Measurements from ENCODE around the gene COPRS. TPM values are rescaled to one million over a fixed set of nuclear protein-coding genes. Genes with fewer than 3 reads are reported as not detected.

Gene COPRS
- total RNA-seq, 1 experiment from 2014 or later = 52.4 TPM

DNA sequence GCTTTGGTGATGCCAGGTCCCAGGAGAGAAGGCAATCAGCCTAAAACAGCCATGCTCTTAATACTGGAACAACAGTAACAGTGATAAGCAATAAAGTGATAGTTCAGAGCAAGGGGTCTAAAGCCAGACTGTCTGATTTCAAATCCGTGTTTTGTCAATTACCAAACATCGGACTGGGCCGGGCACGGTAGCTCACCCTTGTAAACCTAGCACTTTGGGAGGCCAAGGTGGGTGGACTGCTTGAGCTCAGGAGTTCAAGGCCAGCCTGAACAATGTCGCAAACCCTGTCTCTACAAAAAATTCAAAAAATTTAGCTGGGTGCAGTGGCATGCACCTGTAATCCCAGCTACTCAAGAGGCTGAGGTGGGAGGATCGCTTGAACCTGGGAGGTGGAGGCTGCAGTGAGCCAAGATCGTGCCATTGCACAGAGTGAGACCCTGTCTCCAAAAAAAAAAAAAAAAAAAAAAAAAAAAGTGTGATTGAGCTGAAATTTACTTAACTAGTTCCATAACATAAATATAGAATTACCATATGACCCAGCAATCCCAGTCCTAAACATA, 5.1 kb downstream of the COPRS start:
- Histone ChIP-seq H2AFZ (ENCODE audit: low read depth, low read length, poor library complexity, severe bottlenecking) (no peak overlapping the region), H3K9me3 (ENCODE audit: control insufficient read depth in 1 of 2, insufficient read depth in 1 of 2, low read depth in 1 of 2, low read length in 2 of 2) (no peaks in the 10 kb centered on the region), H3K4me2 (ENCODE audit: low read length) (no peak overlapping the region), H3K27me3 (ENCODE audit: insufficient read depth, low read length) (no peaks in the 10 kb centered on the region), H3K9ac (ENCODE audit: low read length) (no peak overlapping the region), H3K36me3 (ENCODE audit: control insufficient read depth in 1 of 2, insufficient read depth in 2 of 2, low read length in 2 of 2) (peaks cover 4 to 14% of the 10 kb centered on the region in 2 experiments), H4K20me1 (ENCODE audit: insufficient read depth) (no peaks in the 10 kb centered on the region), H3K4me1 (ENCODE audit: control insufficient read depth in 1 of 2, insufficient read depth in 2 of 2, low read length in 2 of 2) (peaks cover 0 to 9% of the 10 kb centered on the region in 2 experiments; a peak in 2 of 4 replicates), H3K79me2 (ENCODE audit: insufficient read depth, low read length) (peaks cover 34% of the 10 kb centered on the region), H3K9me2 (ENCODE audit: insufficient read depth) (no peaks in the 10 kb centered on the region), H3K4me3 (replicated peaks in 1 of 2; ENCODE audit: low read depth in 1 of 2, low read length in 2 of 2) (no peak overlapping the region), H3K27ac (ENCODE audit: low read depth, low read length) (no peak overlapping the region)
- DNase-seq (ENCODE audit: low read depth, low spot score) = no peak
- POLR2A ChIA-PET = no interaction called here
- intact Hi-C loops (cut with micrococcal nuclease) = no loop called here
- no peak for TF ChIP-seq SRF (IDR thresholded peaks at IDR 0.05; ENCODE audit: low read depth)
- TF ChIP-seq YY1 (IDR thresholded peaks at IDR 0.05; ENCODE audit: extremely low read depth, insufficient replicate concordance, low read depth, low read length) = no peak
- no peak for TF ChIP-seq ELF1 (IDR thresholded peaks at IDR 0.05; ENCODE audit: borderline replicate concordance, low read depth)
- TF ChIP-seq POLR2AphosphoS5 (IDR thresholded peaks at IDR 0.05; ENCODE audit: low read depth, low read length) = no peak
- no peak for TF ChIP-seq FOSL1 (IDR thresholded peaks at IDR 0.05; ENCODE audit: low read depth)
- no TSS peak for BruUV-seq (replicated peaks)
- ATAC-seq = no peak
- RAD21 ChIA-PET (ENCODE audit: low non-redundant PET in 1 of 2, low total read pairs in 2 of 2, uncharacterized antibody in 2 of 2, unreplicated experiment in 2 of 2) = no interaction called here
- CTCF ChIA-PET = interaction anchor here (1.2 kb wide), 1 partner anchor 11 kb away, joined by 3 read pairs; no protein-coding TSS in a partner anchor

DNA sequence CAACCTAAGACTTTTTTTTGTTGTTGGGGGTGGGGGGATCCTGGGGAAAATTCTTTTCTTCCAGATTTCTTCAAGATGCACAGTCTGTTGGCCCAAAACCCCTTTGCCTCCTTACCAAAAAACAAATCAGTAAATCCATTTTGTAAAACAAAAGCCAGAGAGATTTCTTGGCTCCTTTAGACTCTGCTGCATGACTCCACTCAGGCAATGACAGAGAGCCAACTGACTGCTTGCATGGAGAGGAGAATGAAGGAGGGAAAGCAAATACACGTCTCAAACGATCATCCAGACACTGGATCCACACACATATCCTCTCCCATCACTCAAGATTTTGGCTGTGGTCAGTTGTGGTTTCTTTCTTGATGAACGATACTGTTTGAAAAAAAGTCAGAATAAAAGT, 13.8 kb downstream of the COPRS start:
- intact Hi-C loops (cut with micrococcal nuclease) = no loop called here
- no peak overlapping the region for H2AFZ ChIP-seq (ENCODE audit: low read depth, low read length, poor library complexity, severe bottlenecking)
- no TSS peak for BruUV-seq (replicated peaks)
- H3K4me3 ChIP-seq (replicated peaks in 1 of 2; ENCODE audit: low read depth in 1 of 2, low read length in 2 of 2) = no peak overlapping the region
- no peaks in the 10 kb centered on the region for H3K79me2 ChIP-seq (ENCODE audit: insufficient read depth, low read length)
- no peaks in the 10 kb centered on the region for H3K36me3 ChIP-seq (ENCODE audit: control insufficient read depth in 1 of 2, insufficient read depth in 2 of 2, low read length in 2 of 2)
- H3K9me2 ChIP-seq (ENCODE audit: insufficient read depth) = no peaks in the 10 kb centered on the region
- H3K9me3 ChIP-seq (ENCODE audit: control insufficient read depth in 1 of 2, insufficient read depth in 1 of 2, low read depth in 1 of 2, low read length in 2 of 2) = no peaks in the 10 kb centered on the region
- no peaks in the 10 kb centered on the region for H3K27me3 ChIP-seq (ENCODE audit: insufficient read depth, low read length)
- ATAC-seq (no peak), DNase-seq (ENCODE audit: low read depth, low spot score) (no peak)
- peaks cover 0 to 4% of the 10 kb centered on the region in 2 experiments; a peak in 1 of 4 replicates for H3K4me1 ChIP-seq (ENCODE audit: control insufficient read depth in 1 of 2, insufficient read depth in 2 of 2, low read length in 2 of 2)
- H3K27ac ChIP-seq (ENCODE audit: low read depth, low read length) = no peak overlapping the region
- ChIA-PET RAD21 (ENCODE audit: low non-redundant PET in 1 of 2, low total read pairs in 2 of 2, uncharacterized antibody in 2 of 2, unreplicated experiment in 2 of 2) (no interaction called here), POLR2A (no interaction called here), CTCF (interaction anchor here (0.7 kb wide), 1 partner anchor 56 kb away, joined by 3 read pairs; the partner anchor contains the start of gene UTP6)
- H3K9ac ChIP-seq (ENCODE audit: low read length) = no peak overlapping the region
- H4K20me1 ChIP-seq (ENCODE audit: insufficient read depth) = no peaks in the 10 kb centered on the region
- no peak overlapping the region for H3K4me2 ChIP-seq (ENCODE audit: low read length)
- TF ChIP-seq ZNF274 (IDR thresholded peaks at IDR 0.05; ENCODE audit: low read depth, low read length) (no peak), CEBPB (IDR thresholded peaks at IDR 0.05; ENCODE audit: low read depth) (no peak), SP1 (IDR thresholded peaks at IDR 0.05; ENCODE audit: low read depth) (no peak), POLR2AphosphoS5 (IDR thresholded peaks at IDR 0.05; ENCODE audit: low read depth, low read length) (no peak), EZH2 (IDR thresholded peaks at IDR 0.05) (no peak), ZFX (IDR thresholded peaks at IDR 0.05) (no peak), EZH2phosphoT487 (IDR thresholded peaks at IDR 0.05; ENCODE audit: borderline replicate concordance) (no peak), RAD21 (IDR thresholded peaks at IDR 0.05; ENCODE audit: low read depth) (no peak), CBX3 (IDR thresholded peaks at IDR 0.05; ENCODE audit: low read depth) (no peak), FOSL1 (IDR thresholded peaks at IDR 0.05; ENCODE audit: low read depth) (no peak)
- TF ChIP-seq, protein P1, sequence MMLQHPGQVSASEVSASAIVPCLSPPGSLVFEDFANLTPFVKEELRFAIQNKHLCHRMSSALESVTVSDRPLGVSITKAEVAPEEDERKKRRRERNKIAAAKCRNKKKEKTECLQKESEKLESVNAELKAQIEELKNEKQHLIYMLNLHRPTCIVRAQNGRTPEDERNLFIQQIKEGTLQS (IDR thresholded peaks at IDR 0.05) = no peak
- TF ChIP-seq, protein P2, sequence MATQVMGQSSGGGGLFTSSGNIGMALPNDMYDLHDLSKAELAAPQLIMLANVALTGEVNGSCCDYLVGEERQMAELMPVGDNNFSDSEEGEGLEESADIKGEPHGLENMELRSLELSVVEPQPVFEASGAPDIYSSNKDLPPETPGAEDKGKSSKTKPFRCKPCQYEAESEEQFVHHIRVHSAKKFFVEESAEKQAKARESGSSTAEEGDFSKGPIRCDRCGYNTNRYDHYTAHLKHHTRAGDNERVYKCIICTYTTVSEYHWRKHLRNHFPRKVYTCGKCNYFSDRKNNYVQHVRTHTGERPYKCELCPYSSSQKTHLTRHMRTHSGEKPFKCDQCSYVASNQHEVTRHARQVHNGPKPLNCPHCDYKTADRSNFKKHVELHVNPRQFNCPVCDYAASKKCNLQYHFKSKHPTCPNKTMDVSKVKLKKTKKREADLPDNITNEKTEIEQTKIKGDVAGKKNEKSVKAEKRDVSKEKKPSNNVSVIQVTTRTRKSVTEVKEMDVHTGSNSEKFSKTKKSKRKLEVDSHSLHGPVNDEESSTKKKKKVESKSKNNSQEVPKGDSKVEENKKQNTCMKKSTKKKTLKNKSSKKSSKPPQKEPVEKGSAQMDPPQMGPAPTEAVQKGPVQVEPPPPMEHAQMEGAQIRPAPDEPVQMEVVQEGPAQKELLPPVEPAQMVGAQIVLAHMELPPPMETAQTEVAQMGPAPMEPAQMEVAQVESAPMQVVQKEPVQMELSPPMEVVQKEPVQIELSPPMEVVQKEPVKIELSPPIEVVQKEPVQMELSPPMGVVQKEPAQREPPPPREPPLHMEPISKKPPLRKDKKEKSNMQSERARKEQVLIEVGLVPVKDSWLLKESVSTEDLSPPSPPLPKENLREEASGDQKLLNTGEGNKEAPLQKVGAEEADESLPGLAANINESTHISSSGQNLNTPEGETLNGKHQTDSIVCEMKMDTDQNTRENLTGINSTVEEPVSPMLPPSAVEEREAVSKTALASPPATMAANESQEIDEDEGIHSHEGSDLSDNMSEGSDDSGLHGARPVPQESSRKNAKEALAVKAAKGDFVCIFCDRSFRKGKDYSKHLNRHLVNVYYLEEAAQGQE (IDR thresholded peaks at IDR 0.05; ENCODE audit: low read depth) = no peak
- TF ChIP-seq, protein P3, sequence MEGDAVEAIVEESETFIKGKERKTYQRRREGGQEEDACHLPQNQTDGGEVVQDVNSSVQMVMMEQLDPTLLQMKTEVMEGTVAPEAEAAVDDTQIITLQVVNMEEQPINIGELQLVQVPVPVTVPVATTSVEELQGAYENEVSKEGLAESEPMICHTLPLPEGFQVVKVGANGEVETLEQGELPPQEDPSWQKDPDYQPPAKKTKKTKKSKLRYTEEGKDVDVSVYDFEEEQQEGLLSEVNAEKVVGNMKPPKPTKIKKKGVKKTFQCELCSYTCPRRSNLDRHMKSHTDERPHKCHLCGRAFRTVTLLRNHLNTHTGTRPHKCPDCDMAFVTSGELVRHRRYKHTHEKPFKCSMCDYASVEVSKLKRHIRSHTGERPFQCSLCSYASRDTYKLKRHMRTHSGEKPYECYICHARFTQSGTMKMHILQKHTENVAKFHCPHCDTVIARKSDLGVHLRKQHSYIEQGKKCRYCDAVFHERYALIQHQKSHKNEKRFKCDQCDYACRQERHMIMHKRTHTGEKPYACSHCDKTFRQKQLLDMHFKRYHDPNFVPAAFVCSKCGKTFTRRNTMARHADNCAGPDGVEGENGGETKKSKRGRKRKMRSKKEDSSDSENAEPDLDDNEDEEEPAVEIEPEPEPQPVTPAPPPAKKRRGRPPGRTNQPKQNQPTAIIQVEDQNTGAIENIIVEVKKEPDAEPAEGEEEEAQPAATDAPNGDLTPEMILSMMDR (IDR thresholded peaks at IDR 0.05 in 2 of 3, conservative IDR thresholded peaks at IDR 0.05 in 1 of 3; ENCODE audit: borderline replicate concordance in 1 of 3, insufficient read depth in 1 of 3, low read depth in 2 of 3, low read length in 2 of 3) = no peak
